Spinal cord (tissue), 10 donors: ENCODE results near the gene ATXN1. TPM values are rescaled to one million over a fixed set of nuclear protein-coding genes. Genes with fewer than 3 reads are reported as not detected.

Source experiments
- DNase-seq, 6 donors: peaks; one replicate each; pipeline versions ENCODE4 v3.0.0 to v3.0.0-alpha.2; 2013 to 2015; ENCODE audit warnings: low spot score in 6 of 6, low read depth in 4 of 6
- H3K27ac ChIP-seq: one replicate; pipeline ENCODE4 v1.5.1; 2013; ENCODE audit warnings: low read depth, low read length, control low read depth
- H3K27me3 ChIP-seq: one replicate; pipeline ENCODE4 v1.6.1; 2013; ENCODE audit warnings: low read length; ENCODE audit not compliant: control insufficient read depth, insufficient read depth
- H3K36me3 ChIP-seq: one replicate; pipeline ENCODE4 v1.6.1; 2013; ENCODE audit warnings: low read length; ENCODE audit not compliant: control insufficient read depth, insufficient read depth
- H3K4me1 ChIP-seq: one replicate; pipeline ENCODE4 v1.6.1; 2013; ENCODE audit warnings: low read length; ENCODE audit not compliant: control insufficient read depth, insufficient read depth
- H3K4me3 ChIP-seq: one replicate; pipeline ENCODE4 v1.5.1; 2013; ENCODE audit warnings: low read depth, low read length, control low read depth
- H3K9me3 ChIP-seq: one replicate; pipeline ENCODE4 v1.6.1; 2013; ENCODE audit warnings: low read length; ENCODE audit not compliant: control insufficient read depth, insufficient read depth
- whole genome bisulfite sequencing: methylation state at CpG from one replicate; pipeline ENCODE4 v1.1.5; 2013; ENCODE audit warnings: missing lambda C conversion rate; ENCODE audit not compliant: insufficient coverage; 5-methylcytosine and 5-hydroxymethylcytosine counted together
- polyA plus RNA-seq, 2 donors: library from polyadenylated mRNA; unstranded; fragments of 120-200 nt; gene quantifications; one replicate each; pipeline ENCODE4 v1.2.1, GENCODE V29; 2013; ENCODE audit not compliant: insufficient read length in 2 of 2
- total RNA-seq, 2 donors: library from RNA; depleted of rRNA in 1 of 2; stranded (reverse); fragments of 120-200 nt in 1 of 2; fragments of >200 nt in 1 of 2; gene quantifications; one replicate each; pipeline versions ENCODE4 v1.2.3 to v1.2.4, GENCODE V29; 2013 to 2014
- donor health status: healthy.

The ATXN1 gene
- total and polyA plus RNA-seq, 4 donors, result 20.2 to 50.1 (median 31.7) TPM

GRCh38 chr6:16671302-16672289 is 89.7 kb downstream of the ATXN1 start:
- WGBS, result 88% methylated on average over 1 of the region's 6 CpGs
- Histone ChIP-seq H3K27me3 (no peaks in the 10 kb centered on the region), H3K4me1 (no peaks in the 10 kb centered on the region), H3K9me3 (no peaks in the 10 kb centered on the region), H3K36me3 (no peaks in the 10 kb centered on the region), H3K4me3 (no peak overlapping the region), H3K27ac (no peak overlapping the region)
- no peak for DNase-seq

- H3K4me3 ChIP-seq, result no peak overlapping the region
- DNase-seq, result no peak
- no peaks in the 10 kb centered on the region for H3K27me3 ChIP-seq
- no peak overlapping the region for H3K27ac ChIP-seq
- WGBS, result no CpG with 5 or more reads among the region's 2 CpGs
- no peaks in the 10 kb centered on the region for H3K4me1 ChIP-seq
- H3K9me3 ChIP-seq, result no peaks in the 10 kb centered on the region
- H3K36me3 ChIP-seq, result no peaks in the 10 kb centered on the region
These were observed 90.6 kb downstream of the ATXN1 start for GRCh38 chr6:16670617-16671051.

- Histone ChIP-seq H3K9me3 (no peaks in the 10 kb centered on the region), H3K4me1 (no peaks in the 10 kb centered on the region), H3K4me3 (no peak overlapping the region), H3K27ac (no peak overlapping the region), H3K27me3 (no peaks in the 10 kb centered on the region), H3K36me3 (no peaks in the 10 kb centered on the region)
- DNase-seq, result no peak
- 76% methylated on average over 2 of the region's 4 CpGs for WGBS
These were observed 91.1 kb downstream of the ATXN1 start for GRCh38 chr6:16670183-16670582.

GRCh38 chr6:16669227-16669626 is 92.0 kb downstream of the ATXN1 start:
- Histone ChIP-seq H3K27me3 (no peaks in the 10 kb centered on the region), H3K9me3 (no peaks in the 10 kb centered on the region), H3K27ac (no peak overlapping the region), H3K4me3 (no peak overlapping the region), H3K4me1 (no peaks in the 10 kb centered on the region), H3K36me3 (no peaks in the 10 kb centered on the region)
- WGBS, result no CpG with 5 or more reads among the region's 3 CpGs
- no peak for DNase-seq

GRCh38 chr6:16667509-16667908 is 93.8 kb downstream of the ATXN1 start:
- WGBS, result 98% methylated on average over 3 of the region's 4 CpGs

GRCh38 chr6:16665992-16666391 is 95.3 kb downstream of the ATXN1 start:
- H3K36me3 ChIP-seq, result no peaks in the 10 kb centered on the region
- no peaks in the 10 kb centered on the region for H3K4me1 ChIP-seq
- WGBS, result no CpG with 5 or more reads among the region's 2 CpGs
- H3K9me3 ChIP-seq, result no peaks in the 10 kb centered on the region
- no peak for DNase-seq
- no peak overlapping the region for H3K27ac ChIP-seq
- H3K4me3 ChIP-seq, result no peak overlapping the region
- H3K27me3 ChIP-seq, result no peaks in the 10 kb centered on the region

More at GRCh38 chr6:16667509-16667908, 93.8 kb downstream of the ATXN1 start:
- Histone ChIP-seq H3K4me1 (no peaks in the 10 kb centered on the region), H3K27ac (no peak overlapping the region), H3K36me3 (no peaks in the 10 kb centered on the region), H3K4me3 (no peak overlapping the region), H3K9me3 (no peaks in the 10 kb centered on the region), H3K27me3 (no peaks in the 10 kb centered on the region)
- DNase-seq, result no peak

GRCh38 chr6:16665182-16665581 is 96.1 kb downstream of the ATXN1 start:
- H3K4me3 ChIP-seq, result no peak overlapping the region
- no CpG with 5 or more reads among the region's 1 CpG for WGBS
- H3K36me3 ChIP-seq, result no peaks in the 10 kb centered on the region
- H3K9me3 ChIP-seq, result no peaks in the 10 kb centered on the region
- no peaks in the 10 kb centered on the region for H3K4me1 ChIP-seq
- DNase-seq, result no peak
- no peak overlapping the region for H3K27ac ChIP-seq
- H3K27me3 ChIP-seq, result no peaks in the 10 kb centered on the region

- Histone ChIP-seq H3K27me3 (no peaks in the 10 kb centered on the region), H3K4me3 (no peak overlapping the region), H3K27ac (no peak overlapping the region), H3K4me1 (no peaks in the 10 kb centered on the region), H3K36me3 (no peaks in the 10 kb centered on the region), H3K9me3 (no peaks in the 10 kb centered on the region)
- DNase-seq, result no peak
- WGBS, result no CpG with 5 or more reads among the region's 1 CpG
These were observed 97.4 kb downstream of the ATXN1 start for GRCh38 chr6:16663901-16664300.

GRCh38 chr6:16660157-16660497 is 101.1 kb downstream of the ATXN1 start:
- Histone ChIP-seq H3K4me3 (no peak overlapping the region), H3K36me3 (no peaks in the 10 kb centered on the region), H3K27me3 (no peaks in the 10 kb centered on the region), H3K9me3 (no peaks in the 10 kb centered on the region), H3K4me1 (no peaks in the 10 kb centered on the region), H3K27ac (no peak overlapping the region)
- 100% methylated on average over 1 of the region's 1 CpG for WGBS
- no peak for DNase-seq
